ENCODE measurements around the gene DPP6. TPM values are rescaled to one million over a fixed set of nuclear protein-coding genes. Genes with fewer than 3 reads are reported as not detected.
"Not testable (repeated sequence)": the region's sequence is repeated elsewhere in the genome, so short reads cannot be mapped to it uniquely, and the experiment has no call there.

The DPP6 gene
- total RNA-seq, 2 donors from 2014 or later, result not detected

DNA sequence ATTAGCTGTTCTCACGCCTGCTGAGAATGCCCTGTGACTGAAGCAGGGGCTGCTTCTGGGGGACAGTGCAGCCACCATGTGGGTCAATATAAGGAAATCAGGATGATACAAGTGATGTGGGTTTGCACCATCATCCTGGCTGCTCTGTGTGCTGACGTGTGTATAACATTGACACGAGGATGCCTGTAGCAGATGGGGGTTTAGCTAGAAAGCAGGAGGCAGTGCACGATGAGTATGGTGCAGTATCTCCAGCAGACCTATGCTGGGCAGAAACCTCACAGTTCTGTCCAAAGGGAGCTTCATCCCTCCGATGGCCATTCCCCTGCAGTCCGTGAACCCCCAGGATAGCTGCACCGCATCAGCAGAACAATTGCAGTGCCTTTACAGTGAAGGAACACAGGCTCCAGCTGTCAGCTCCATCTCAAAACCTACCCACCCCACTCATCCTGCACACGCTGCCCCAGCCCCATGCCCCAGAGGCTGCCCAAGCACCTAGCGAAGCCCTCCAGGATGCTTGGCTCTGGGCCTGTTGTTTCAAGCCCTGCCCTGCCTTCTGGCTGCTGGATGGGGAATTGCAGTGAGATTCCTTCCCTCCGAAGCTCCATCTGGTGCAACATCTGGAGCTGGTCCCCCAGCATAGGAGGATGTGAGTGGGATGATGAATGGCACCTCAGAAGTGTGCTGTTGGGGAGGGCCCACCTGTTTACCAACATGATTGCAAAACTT is 96.8 kb downstream of the DPP6 start:
- not testable (repeated sequence) for ATAC-seq (replicated peaks in 1 of 2); H3K4me3 Mint-ChIP-seq; H3K27me3 Mint-ChIP-seq (ENCODE audit: low read depth); H3K9me3 Mint-ChIP-seq; DNase-seq; H3K36me3 Mint-ChIP-seq (ENCODE audit: insufficient read depth in 2 of 2); H3K27ac Mint-ChIP-seq; H3K4me1 Mint-ChIP-seq (ENCODE audit: low read depth)

DNA sequence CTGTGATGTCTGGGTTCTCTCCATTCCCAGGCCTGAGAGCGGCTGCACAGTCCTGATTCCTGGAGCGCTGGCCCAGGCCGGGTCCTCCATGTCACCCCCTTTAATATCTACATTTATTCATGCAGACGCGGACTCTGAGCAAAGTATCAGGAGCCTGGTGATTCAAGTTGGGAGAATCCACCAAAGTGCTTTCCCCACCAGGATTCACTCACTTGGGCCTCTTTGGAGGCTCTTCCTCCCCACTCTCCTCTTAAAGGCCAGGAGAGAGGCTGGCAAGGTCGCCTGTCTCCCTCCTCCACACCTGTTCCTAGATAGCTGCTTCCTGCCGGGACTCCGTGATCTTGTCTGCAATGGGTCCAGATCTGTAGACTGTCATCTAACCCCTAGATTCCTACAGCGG is 98.5 kb downstream of the DPP6 start:
- not testable (repeated sequence) for ATAC-seq (replicated peaks in 1 of 2); H3K27me3 Mint-ChIP-seq (ENCODE audit: low read depth); H3K27ac Mint-ChIP-seq; H3K4me1 Mint-ChIP-seq (ENCODE audit: low read depth); H3K36me3 Mint-ChIP-seq (ENCODE audit: insufficient read depth in 2 of 2); H3K9me3 Mint-ChIP-seq; DNase-seq; H3K4me3 Mint-ChIP-seq

DNA sequence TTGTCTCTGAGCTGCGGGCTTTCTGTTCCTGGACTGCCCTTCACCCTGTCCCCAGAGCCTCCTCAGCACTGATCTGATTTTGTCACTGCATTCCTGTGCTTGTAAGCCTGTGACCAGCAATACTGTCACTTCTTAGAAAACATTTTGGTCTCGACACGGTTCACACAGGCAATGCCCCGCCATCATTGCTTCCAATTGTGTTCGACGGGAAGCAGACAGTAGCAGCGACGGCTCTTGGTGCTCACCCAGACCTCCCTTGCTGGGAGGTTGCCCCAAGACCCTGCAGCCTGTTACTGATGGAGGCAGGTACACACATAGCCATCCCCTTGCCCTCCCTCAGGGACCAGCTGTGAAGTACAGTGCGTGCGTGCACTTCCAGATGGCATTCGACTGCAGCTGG is 99.1 kb downstream of the DPP6 start:
- H3K9me3 Mint-ChIP-seq; H3K4me3 Mint-ChIP-seq; H3K27ac Mint-ChIP-seq; ATAC-seq (replicated peaks in 1 of 2); H3K36me3 Mint-ChIP-seq (ENCODE audit: insufficient read depth in 2 of 2); H3K27me3 Mint-ChIP-seq (ENCODE audit: low read depth); DNase-seq; H3K4me1 Mint-ChIP-seq (ENCODE audit: low read depth): not testable (repeated sequence)

DNA sequence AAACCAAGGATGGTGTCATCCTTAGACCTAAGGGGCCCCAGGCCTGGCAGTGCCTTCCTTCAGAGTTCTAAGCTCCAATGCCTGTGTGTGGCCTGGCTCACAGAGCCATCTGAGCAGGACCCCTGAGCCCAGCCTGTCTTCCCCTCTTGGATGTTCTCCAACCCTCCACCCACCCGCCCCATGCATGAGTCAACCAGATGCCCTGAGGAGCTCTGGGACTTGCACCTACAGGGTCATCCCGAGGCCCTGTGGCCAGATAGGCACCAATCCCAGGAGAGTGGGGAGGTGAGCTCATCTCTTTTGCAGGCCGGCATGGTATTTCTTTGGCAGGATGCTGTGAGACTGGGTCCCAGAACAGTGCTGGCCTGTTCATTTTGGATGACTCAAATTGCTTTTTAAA is 103.7 kb downstream of the DPP6 start:
- H3K27me3 Mint-ChIP-seq (ENCODE audit: low read depth); ATAC-seq (replicated peaks in 1 of 2); H3K36me3 Mint-ChIP-seq (ENCODE audit: insufficient read depth in 2 of 2): not testable (repeated sequence)

DNA sequence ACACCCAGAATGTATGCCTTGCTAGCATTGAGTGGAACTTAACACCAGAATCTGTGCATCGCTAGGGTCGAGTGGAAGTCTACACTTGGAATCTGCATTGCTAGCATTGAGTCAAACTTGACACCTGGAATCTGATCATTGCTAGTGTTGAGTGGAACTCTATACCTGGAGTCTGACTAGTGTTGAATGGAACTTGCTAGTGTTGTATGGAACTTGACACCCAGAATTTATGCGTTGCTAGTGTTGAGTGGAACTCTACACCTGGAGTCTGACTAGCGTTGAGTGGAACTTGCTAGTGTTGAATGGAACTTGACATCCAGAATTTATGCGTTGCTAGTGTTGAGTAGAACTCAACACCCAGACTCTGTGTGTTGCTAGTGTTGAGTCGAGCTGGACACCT is 110.7 kb downstream of the DPP6 start:
- H3K4me3 Mint-ChIP-seq; H3K27ac Mint-ChIP-seq; H3K4me1 Mint-ChIP-seq (ENCODE audit: low read depth); ATAC-seq (replicated peaks in 1 of 2); H3K36me3 Mint-ChIP-seq (ENCODE audit: insufficient read depth in 2 of 2); H3K27me3 Mint-ChIP-seq (ENCODE audit: low read depth); DNase-seq; H3K9me3 Mint-ChIP-seq: not testable (repeated sequence)

More for the DNA sequence above, 103.7 kb downstream of the DPP6 start:
- DNase-seq; H3K9me3 Mint-ChIP-seq; H3K4me3 Mint-ChIP-seq; H3K4me1 Mint-ChIP-seq (ENCODE audit: low read depth); H3K27ac Mint-ChIP-seq: not testable (repeated sequence)

DNA sequence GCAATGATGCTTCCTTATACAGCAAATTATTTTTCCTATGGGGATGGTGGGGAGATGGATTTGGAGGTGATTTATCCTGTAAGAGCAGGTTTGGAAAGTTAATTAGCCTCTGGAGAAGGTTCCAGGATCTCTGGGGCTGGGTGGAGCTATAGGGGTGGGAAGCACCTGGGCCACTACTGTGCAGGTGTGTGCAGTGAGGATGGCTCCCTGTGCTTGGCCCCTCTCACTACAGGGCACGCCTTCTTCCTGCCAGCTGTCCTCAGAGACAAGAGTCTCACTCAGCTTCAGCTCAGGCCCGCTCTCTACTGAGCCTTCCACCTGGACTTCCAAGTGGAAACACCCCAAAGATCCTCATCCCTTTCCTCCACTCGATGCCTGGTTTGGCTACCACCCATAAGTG is 111.4 kb downstream of the DPP6 start:
- not testable (repeated sequence) for H3K9me3 Mint-ChIP-seq; DNase-seq; H3K27me3 Mint-ChIP-seq (ENCODE audit: low read depth); ATAC-seq (replicated peaks in 1 of 2); H3K4me3 Mint-ChIP-seq; H3K27ac Mint-ChIP-seq; H3K36me3 Mint-ChIP-seq (ENCODE audit: insufficient read depth in 2 of 2); H3K4me1 Mint-ChIP-seq (ENCODE audit: low read depth)

DNA sequence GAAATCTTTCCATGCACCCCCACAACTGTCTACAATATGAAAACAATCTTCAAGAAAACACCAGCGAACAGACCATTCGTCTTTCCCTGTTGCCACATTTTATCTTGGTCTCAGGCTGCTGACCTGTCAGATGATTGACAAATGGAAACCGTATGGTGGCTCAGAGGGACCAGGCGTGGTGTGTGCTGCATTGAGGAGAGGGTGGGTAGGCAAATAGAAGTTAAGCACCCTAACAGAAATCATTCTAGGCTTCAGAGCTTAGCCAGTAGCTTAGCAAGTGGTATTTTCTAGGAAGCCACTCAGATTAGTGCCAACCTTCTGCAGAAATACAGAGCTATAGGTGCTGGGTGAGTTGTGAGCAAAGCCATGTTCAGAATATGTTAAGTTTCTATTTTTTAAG is 114.9 kb downstream of the DPP6 start:
- DNase-seq (no peak), ATAC-seq (replicated peaks in 1 of 2) (no peak)
- Mint-ChIP-seq H3K27me3 (ENCODE audit: low read depth) (no peaks in the 10 kb centered on the region), H3K36me3 (ENCODE audit: insufficient read depth in 2 of 2) (peaks cover 0 to 2% of the 10 kb centered on the region in 2 donors), H3K4me3 (no peak overlapping the region), H3K27ac (no peak overlapping the region), H3K4me1 (ENCODE audit: low read depth) (no peaks in the 10 kb centered on the region), H3K9me3 (peaks cover 0 to 1% of the 10 kb centered on the region in 2 donors)

DNA sequence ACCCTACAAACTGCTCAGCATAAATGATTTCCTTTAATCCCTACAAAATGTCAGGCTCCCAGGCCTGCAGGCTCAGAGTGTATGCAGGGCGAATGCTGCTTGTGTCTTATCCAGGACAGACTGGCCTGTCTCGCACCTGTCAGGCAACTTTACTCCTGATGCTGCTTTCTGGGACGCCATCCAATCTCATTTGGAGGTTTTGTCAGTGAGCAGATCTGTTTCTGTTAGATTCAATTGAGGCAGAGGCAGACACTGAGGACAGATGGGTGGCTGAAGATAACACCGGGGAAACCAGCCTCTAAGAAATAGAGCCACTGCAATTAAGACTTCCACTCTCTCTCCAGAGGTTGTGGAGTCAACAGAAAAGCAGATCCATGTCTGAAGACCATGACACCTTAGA is 115.6 kb downstream of the DPP6 start:
- no peak overlapping the region for H3K4me3 Mint-ChIP-seq
- H3K4me1 Mint-ChIP-seq (ENCODE audit: low read depth), result no peaks in the 10 kb centered on the region
- H3K27ac Mint-ChIP-seq, result no peak overlapping the region
- no peaks in the 10 kb centered on the region for H3K27me3 Mint-ChIP-seq (ENCODE audit: low read depth)
- H3K9me3 Mint-ChIP-seq, result peaks cover 0 to 1% of the 10 kb centered on the region in 2 donors
- ATAC-seq (replicated peaks in 1 of 2), result no peak
- no peak for DNase-seq
- peaks cover 0 to 2% of the 10 kb centered on the region in 2 donors for H3K36me3 Mint-ChIP-seq (ENCODE audit: insufficient read depth in 2 of 2)

DNA sequence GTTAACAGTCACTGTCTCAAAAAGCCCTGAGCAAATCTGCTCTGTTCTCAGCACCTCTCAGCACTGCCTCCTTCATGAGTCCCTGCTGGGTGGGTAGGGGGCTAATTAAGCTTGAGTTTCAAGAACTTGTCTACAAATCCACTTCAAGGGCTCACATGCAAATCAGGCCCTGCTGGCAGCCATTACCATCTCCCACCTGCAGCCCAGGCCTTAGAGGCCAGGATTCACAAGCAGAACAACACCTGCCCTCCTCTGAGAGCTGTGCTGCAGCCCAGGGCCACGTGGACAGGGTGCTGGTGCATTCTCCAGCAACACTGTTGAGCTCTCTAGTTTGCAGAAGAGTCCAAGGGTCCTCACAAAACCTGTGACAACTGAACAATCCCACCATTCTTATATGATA is 119.2 kb downstream of the DPP6 start:
- Mint-ChIP-seq H3K27me3 (ENCODE audit: low read depth) (no peaks in the 10 kb centered on the region), H3K27ac (no peak overlapping the region), H3K4me3 (no peak overlapping the region), H3K4me1 (ENCODE audit: low read depth) (no peaks in the 10 kb centered on the region), H3K36me3 (ENCODE audit: insufficient read depth in 2 of 2) (peaks cover 0 to 2% of the 10 kb centered on the region in 2 donors), H3K9me3 (peaks cover 0 to 1% of the 10 kb centered on the region in 2 donors)
- ATAC-seq (replicated peaks in 1 of 2) (no peak), DNase-seq (no peak)

DNA sequence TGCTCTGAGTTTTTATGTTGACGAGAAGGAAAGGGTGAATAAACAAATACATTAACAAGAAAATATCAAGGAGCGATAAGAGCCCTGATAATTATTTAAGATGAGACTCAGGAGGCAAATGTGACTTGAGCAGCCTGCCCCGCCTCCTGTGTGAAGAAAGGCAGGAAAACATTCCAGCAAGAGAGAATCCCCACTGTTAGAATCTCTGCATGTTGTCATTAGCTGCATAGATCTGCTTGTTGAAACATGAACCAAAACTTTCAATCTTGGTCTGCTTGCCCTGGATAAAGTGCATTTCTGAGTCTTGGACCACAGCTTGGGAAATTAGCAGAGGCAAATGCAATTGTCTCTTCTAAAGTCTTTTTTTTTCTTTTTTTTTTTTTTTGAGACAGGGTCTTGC is 120.0 kb downstream of the DPP6 start:
- DNase-seq (no peak), ATAC-seq (replicated peaks in 1 of 2) (no peak)
- Mint-ChIP-seq H3K4me3 (no peak overlapping the region), H3K27me3 (ENCODE audit: low read depth) (no peaks in the 10 kb centered on the region), H3K9me3 (peaks cover 0 to 1% of the 10 kb centered on the region in 2 donors), H3K36me3 (ENCODE audit: insufficient read depth in 2 of 2) (peaks cover 0 to 2% of the 10 kb centered on the region in 2 donors), H3K27ac (no peak overlapping the region), H3K4me1 (ENCODE audit: low read depth) (no peaks in the 10 kb centered on the region)

DNA sequence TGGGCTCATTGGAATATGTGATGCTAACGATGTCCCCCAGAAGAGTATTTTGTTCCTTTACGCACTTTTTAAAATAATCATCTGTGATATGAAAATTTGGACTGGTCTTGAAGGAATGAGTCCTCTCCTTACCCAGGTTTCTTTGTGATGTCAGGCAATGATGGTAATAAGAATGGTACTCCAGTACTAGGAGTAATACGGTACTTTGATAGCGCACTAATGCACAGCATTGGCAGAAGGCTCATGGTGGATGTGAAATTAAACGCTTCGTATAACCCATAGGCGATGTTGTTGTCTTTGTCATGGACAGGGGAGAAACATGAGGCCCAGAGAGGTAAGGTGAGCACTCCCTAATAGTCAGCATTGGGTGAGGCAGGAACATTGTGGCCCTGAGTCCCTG is 125.4 kb downstream of the DPP6 start:
- H3K4me3 Mint-ChIP-seq, result no peak overlapping the region
- H3K27ac Mint-ChIP-seq, result no peak overlapping the region
- no peak for DNase-seq
- H3K9me3 Mint-ChIP-seq, result peaks cover 0 to 2% of the 10 kb centered on the region in 2 donors
- H3K4me1 Mint-ChIP-seq (ENCODE audit: low read depth), result no peaks in the 10 kb centered on the region
- H3K36me3 Mint-ChIP-seq (ENCODE audit: insufficient read depth in 2 of 2), result no peaks in the 10 kb centered on the region
- ATAC-seq (replicated peaks in 1 of 2), result no peak
- H3K27me3 Mint-ChIP-seq (ENCODE audit: low read depth), result no peaks in the 10 kb centered on the region

DNA sequence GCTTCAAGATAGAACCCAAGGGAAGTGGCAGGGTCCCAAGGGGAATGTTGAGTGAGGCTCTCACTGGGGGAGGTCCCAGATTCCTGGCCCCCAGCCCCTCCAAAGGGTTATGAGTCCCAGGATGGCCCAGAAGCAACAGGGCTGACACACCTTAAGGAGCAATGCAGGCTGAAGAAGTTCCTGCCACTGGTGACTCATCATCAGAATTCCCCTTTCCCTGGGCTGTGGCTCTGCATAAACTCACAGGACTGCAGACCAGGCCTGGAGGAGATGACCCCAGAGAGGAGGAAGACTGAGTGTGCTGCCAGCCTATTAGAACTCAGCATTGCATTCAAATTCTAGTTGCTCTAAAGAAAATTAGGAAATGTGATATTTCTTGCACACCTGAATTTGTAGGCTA is 126.7 kb downstream of the DPP6 start:
- Mint-ChIP-seq H3K27ac (no peak overlapping the region), H3K9me3 (peaks cover 2 to 3% of the 10 kb centered on the region in 2 donors), H3K4me3 (no peak overlapping the region), H3K36me3 (ENCODE audit: insufficient read depth in 2 of 2) (no peaks in the 10 kb centered on the region), H3K4me1 (ENCODE audit: low read depth) (no peaks in the 10 kb centered on the region), H3K27me3 (ENCODE audit: low read depth) (no peaks in the 10 kb centered on the region)
- no peak for ATAC-seq (replicated peaks in 1 of 2)
- no peak for DNase-seq

DNA sequence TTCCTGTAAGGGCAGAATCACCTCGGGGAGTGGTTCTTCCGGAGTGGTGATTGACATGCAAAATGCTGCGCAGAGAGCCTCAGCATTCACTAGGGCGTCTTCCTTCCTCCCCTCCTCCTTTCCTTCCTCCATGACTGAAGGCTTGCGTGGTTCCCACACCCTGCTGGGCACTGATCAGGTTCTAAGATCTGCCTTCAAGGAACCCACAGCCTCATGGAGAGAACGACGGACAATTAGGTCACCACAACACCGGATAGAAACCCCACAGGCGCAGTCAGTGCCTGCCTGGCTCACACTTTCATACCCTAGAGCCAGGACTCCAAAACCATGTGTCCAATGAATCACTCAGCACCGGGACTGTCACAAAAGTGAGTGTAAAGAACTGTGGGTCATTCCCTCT is 131.3 kb downstream of the DPP6 start:
- DNase-seq (no peak), ATAC-seq (replicated peaks in 1 of 2) (no peak)
- Mint-ChIP-seq H3K4me1 (ENCODE audit: low read depth) (no peaks in the 10 kb centered on the region), H3K27ac (no peak overlapping the region), H3K9me3 (peaks cover 2 to 3% of the 10 kb centered on the region in 2 donors), H3K4me3 (no peak overlapping the region), H3K36me3 (ENCODE audit: insufficient read depth in 2 of 2) (no peaks in the 10 kb centered on the region), H3K27me3 (ENCODE audit: low read depth) (no peaks in the 10 kb centered on the region)

DNA sequence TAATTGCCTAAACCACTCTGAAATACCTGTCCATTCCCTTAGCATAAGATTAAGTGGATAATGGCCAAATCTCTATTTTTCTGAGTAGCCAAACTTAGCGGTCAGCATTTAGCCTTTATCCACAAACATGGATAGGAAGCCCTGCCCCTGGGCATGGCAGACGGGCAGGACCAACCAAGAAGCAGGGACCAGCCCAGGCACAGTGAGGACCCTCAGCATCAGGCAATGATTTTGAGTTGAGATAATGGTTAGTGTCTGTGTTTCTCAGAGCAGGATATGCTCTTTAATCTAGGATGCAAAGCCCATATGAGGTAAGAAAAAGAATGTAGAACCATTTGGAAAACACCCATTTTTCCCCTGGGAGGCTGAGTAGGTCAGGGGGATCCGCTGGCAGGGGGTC is 131.7 kb downstream of the DPP6 start:
- Mint-ChIP-seq H3K27me3 (ENCODE audit: low read depth) (no peaks in the 10 kb centered on the region), H3K9me3 (peaks cover 1 to 2% of the 10 kb centered on the region in 2 donors), H3K4me1 (ENCODE audit: low read depth) (no peaks in the 10 kb centered on the region), H3K27ac (no peak overlapping the region), H3K36me3 (ENCODE audit: insufficient read depth in 2 of 2) (no peaks in the 10 kb centered on the region), H3K4me3 (no peak overlapping the region)
- ATAC-seq (replicated peaks in 1 of 2) (no peak), DNase-seq (no peak)
